Astrocyte (in vitro differentiated cells and primary cell): ENCODE results near the gene SPATA31E1.

Experiments
- EZH2 ChIP-seq: IDR thresholded peaks from 2 replicates; pipeline ENCODE4 v1.6.1; 2012; ENCODE audit warnings: mild to moderate bottlenecking, low read length, inconsistent platforms; ENCODE audit not compliant: insufficient read depth
- TF ChIP-seq, protein P1 (sequence below): IDR thresholded peaks from 2 replicates; pipeline ENCODE4 v1.5.1; 2011; ENCODE audit warnings: low read depth, mild to moderate bottlenecking, inconsistent platforms, low read length, moderate library complexity; ENCODE audit not compliant: insufficient read depth

DNA sequence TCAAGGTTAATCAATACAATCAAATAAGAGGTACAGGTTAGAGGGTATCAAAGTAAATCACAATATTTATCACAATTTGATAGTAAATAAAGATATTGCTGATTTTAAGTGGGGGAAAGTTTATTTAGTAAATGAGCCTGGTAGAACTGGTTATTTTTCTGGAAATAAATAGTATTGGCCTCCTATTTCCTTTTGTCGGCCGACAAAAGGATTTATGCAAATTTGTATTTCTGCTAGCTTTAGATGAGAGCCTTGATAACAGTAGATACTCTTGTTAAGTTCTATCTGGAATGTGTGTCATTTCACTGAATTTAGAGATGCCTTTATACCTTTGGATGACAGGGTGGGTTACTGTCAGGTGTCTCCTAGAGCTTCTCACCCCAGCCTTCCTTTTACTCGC, 17.8 kb upstream of the SPATA31E1 start:
- TF ChIP-seq, protein P1, sequence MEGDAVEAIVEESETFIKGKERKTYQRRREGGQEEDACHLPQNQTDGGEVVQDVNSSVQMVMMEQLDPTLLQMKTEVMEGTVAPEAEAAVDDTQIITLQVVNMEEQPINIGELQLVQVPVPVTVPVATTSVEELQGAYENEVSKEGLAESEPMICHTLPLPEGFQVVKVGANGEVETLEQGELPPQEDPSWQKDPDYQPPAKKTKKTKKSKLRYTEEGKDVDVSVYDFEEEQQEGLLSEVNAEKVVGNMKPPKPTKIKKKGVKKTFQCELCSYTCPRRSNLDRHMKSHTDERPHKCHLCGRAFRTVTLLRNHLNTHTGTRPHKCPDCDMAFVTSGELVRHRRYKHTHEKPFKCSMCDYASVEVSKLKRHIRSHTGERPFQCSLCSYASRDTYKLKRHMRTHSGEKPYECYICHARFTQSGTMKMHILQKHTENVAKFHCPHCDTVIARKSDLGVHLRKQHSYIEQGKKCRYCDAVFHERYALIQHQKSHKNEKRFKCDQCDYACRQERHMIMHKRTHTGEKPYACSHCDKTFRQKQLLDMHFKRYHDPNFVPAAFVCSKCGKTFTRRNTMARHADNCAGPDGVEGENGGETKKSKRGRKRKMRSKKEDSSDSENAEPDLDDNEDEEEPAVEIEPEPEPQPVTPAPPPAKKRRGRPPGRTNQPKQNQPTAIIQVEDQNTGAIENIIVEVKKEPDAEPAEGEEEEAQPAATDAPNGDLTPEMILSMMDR, result no peak
- TF ChIP-seq EZH2, result no peak
